H1 (cell line): Measurements from ENCODE around the gene TARDBP. TPM values are rescaled to one million over a fixed set of nuclear protein-coding genes. Genes with fewer than 3 reads are reported as not detected.

Experiments used
- BCL11A ChIP-seq, 2 experiments: IDR thresholded peaks; one replicate each; pipeline ENCODE4 v1.6.1; 2011; ENCODE audit warnings: low read depth in 2 of 2, low read length in 2 of 2, mild to moderate bottlenecking in 2 of 2
- CREB1 ChIP-seq: IDR thresholded peaks from 2 replicates; pipeline ENCODE4 v1.6.1; 2012; ENCODE audit warnings: inconsistent platforms
- RFX5 ChIP-seq: IDR thresholded peaks from 2 replicates; pipeline ENCODE4 v1.6.1; 2011; ENCODE audit warnings: low read depth, low read length, improper control_type of control experiment, borderline replicate concordance
- SRF ChIP-seq: IDR thresholded peaks from 2 replicates; pipeline ENCODE4 v1.6.1; 2011; ENCODE audit warnings: mild to moderate bottlenecking, low read depth, low read length, moderate library complexity
- polyA plus RNA-seq, 7 experiments: library from polyadenylated mRNA; depleted of rRNA in 3 of 7; stranded (reverse) in 5 of 7; unstranded in 2 of 7; fragments of >200 nt in 5 of 7; fragments of 200-250 nt in 2 of 7; gene quantifications; 1 replicate in 5 of 7; 2 replicates in 1 of 7; 4 replicates in 1 of 7; pipeline versions ENCODE4 v1.2.1 to v1.2.3, GENCODE V29; 2011 to 2013; ENCODE audit warnings: missing spikeins in 2 of 7, mixed read lengths in 2 of 7
- total RNA-seq: library from RNA; stranded (reverse); fragmentation: NEBNext Ultra II Directional; extraction: Animal tissue kit (Norgen Biotek cat#: 25700); gene quantifications from 2 replicates; pipeline ENCODE4 v1.2.1, GENCODE V29; 2021
- TF ChIP-seq, protein P1 (sequence below): fragments of 300-600 bp; sonication (generic); IDR thresholded peaks from 2 replicates; pipeline ENCODE4 v1.7.1; 2012; ENCODE audit warnings: low read length, moderate library complexity, mild to moderate bottlenecking, inconsistent platforms; ENCODE audit not compliant: insufficient replicate concordance
- TF ChIP-seq, protein P2 (sequence below), 3 experiments: IDR thresholded peaks; 1 replicate in 2 of 3; 2 replicates in 1 of 3; pipeline versions ENCODE4 v1.5.1 to v1.6.1; 2011; ENCODE audit warnings: low read length in 3 of 3, mild to moderate bottlenecking in 3 of 3, inconsistent platforms in 2 of 3, low read depth in 1 of 3, moderate library complexity in 1 of 3; ENCODE audit not compliant: insufficient read depth in 1 of 3; ENCODE audit errors: control extremely low read depth in 1 of 3

Gene TARDBP
- total and polyA plus RNA-seq, 2 of the 8 experiments (the other 6 are each of a cell fraction or from before 2014, with no cell fraction given): 144 to 240 TPM

DNA sequence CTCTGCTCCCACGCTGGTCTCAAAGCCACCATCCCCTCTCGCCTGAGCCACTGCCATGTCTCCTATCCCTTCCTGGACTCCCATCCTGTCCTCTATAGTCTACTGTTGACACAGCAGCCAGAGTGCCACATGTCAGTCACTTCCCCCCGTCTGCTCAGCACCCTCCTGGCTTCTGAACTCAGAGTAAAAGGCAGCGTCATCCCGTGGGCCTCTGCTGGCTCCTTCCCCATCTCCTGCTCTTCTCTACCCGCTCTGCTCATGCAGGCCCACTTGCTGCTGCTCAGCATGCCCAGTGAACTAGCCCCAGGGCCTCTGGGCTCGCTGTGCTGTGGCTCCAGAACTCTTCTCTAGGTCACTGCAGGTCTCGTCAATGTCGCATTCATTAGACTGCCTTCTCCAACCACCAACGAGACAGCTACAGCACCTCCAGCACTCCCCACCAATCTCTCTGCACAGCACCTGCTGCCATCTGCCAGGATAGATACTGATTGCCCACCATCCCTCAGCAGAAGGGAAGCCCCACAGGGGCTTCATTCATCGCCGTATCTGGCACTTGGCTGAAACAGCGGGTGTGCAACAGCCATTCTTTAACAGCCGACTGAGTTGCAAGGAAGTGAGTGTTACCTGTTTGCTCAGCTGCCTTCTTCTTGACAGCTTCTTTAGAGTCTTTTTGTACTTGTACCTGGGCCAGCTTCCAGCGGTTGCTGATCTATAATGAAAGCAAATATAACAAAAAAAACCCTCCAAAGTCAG lies 59.2 kb downstream of the TARDBP start (continued):
- TF ChIP-seq, protein P1, sequence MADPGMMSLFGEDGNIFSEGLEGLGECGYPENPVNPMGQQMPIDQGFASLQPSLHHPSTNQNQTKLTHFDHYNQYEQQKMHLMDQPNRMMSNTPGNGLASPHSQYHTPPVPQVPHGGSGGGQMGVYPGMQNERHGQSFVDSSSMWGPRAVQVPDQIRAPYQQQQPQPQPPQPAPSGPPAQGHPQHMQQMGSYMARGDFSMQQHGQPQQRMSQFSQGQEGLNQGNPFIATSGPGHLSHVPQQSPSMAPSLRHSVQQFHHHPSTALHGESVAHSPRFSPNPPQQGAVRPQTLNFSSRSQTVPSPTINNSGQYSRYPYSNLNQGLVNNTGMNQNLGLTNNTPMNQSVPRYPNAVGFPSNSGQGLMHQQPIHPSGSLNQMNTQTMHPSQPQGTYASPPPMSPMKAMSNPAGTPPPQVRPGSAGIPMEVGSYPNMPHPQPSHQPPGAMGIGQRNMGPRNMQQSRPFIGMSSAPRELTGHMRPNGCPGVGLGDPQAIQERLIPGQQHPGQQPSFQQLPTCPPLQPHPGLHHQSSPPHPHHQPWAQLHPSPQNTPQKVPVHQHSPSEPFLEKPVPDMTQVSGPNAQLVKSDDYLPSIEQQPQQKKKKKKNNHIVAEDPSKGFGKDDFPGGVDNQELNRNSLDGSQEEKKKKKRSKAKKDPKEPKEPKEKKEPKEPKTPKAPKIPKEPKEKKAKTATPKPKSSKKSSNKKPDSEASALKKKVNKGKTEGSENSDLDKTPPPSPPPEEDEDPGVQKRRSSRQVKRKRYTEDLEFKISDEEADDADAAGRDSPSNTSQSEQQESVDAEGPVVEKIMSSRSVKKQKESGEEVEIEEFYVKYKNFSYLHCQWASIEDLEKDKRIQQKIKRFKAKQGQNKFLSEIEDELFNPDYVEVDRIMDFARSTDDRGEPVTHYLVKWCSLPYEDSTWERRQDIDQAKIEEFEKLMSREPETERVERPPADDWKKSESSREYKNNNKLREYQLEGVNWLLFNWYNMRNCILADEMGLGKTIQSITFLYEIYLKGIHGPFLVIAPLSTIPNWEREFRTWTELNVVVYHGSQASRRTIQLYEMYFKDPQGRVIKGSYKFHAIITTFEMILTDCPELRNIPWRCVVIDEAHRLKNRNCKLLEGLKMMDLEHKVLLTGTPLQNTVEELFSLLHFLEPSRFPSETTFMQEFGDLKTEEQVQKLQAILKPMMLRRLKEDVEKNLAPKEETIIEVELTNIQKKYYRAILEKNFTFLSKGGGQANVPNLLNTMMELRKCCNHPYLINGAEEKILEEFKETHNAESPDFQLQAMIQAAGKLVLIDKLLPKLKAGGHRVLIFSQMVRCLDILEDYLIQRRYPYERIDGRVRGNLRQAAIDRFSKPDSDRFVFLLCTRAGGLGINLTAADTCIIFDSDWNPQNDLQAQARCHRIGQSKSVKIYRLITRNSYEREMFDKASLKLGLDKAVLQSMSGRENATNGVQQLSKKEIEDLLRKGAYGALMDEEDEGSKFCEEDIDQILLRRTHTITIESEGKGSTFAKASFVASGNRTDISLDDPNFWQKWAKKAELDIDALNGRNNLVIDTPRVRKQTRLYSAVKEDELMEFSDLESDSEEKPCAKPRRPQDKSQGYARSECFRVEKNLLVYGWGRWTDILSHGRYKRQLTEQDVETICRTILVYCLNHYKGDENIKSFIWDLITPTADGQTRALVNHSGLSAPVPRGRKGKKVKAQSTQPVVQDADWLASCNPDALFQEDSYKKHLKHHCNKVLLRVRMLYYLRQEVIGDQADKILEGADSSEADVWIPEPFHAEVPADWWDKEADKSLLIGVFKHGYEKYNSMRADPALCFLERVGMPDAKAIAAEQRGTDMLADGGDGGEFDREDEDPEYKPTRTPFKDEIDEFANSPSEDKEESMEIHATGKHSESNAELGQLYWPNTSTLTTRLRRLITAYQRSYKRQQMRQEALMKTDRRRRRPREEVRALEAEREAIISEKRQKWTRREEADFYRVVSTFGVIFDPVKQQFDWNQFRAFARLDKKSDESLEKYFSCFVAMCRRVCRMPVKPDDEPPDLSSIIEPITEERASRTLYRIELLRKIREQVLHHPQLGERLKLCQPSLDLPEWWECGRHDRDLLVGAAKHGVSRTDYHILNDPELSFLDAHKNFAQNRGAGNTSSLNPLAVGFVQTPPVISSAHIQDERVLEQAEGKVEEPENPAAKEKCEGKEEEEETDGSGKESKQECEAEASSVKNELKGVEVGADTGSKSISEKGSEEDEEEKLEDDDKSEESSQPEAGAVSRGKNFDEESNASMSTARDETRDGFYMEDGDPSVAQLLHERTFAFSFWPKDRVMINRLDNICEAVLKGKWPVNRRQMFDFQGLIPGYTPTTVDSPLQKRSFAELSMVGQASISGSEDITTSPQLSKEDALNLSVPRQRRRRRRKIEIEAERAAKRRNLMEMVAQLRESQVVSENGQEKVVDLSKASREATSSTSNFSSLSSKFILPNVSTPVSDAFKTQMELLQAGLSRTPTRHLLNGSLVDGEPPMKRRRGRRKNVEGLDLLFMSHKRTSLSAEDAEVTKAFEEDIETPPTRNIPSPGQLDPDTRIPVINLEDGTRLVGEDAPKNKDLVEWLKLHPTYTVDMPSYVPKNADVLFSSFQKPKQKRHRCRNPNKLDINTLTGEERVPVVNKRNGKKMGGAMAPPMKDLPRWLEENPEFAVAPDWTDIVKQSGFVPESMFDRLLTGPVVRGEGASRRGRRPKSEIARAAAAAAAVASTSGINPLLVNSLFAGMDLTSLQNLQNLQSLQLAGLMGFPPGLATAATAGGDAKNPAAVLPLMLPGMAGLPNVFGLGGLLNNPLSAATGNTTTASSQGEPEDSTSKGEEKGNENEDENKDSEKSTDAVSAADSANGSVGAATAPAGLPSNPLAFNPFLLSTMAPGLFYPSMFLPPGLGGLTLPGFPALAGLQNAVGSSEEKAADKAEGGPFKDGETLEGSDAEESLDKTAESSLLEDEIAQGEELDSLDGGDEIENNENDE: no peak
- TF ChIP-seq CREB1 (no peak), BCL11A (IDR thresholded peaks at IDR 0.05; ENCODE audit: low read depth in 2 of 2, low read length in 2 of 2) (no peak), SRF (no peak), RFX5 (no peak)
- TF ChIP-seq, protein P2, sequence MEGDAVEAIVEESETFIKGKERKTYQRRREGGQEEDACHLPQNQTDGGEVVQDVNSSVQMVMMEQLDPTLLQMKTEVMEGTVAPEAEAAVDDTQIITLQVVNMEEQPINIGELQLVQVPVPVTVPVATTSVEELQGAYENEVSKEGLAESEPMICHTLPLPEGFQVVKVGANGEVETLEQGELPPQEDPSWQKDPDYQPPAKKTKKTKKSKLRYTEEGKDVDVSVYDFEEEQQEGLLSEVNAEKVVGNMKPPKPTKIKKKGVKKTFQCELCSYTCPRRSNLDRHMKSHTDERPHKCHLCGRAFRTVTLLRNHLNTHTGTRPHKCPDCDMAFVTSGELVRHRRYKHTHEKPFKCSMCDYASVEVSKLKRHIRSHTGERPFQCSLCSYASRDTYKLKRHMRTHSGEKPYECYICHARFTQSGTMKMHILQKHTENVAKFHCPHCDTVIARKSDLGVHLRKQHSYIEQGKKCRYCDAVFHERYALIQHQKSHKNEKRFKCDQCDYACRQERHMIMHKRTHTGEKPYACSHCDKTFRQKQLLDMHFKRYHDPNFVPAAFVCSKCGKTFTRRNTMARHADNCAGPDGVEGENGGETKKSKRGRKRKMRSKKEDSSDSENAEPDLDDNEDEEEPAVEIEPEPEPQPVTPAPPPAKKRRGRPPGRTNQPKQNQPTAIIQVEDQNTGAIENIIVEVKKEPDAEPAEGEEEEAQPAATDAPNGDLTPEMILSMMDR (IDR thresholded peaks at IDR 0.05; ENCODE audit: control extremely low read depth in 1 of 3, insufficient read depth in 1 of 3, low read depth in 1 of 3, low read length in 3 of 3): no peak
